ENCODE results near the gene GPATCH2. TPM values are rescaled to one million over a fixed set of nuclear protein-coding genes. Genes with fewer than 3 reads are reported as not detected.
"Not testable (repeated sequence)": the region's sequence is repeated elsewhere in the genome, so short reads cannot be mapped to it uniquely, and the experiment has no call there.

Gene GPATCH2
- total and polyA plus RNA-seq, 3 experiments from 2014 or later = 3.7 to 9.9 (median 9.5) TPM

- Mint-ChIP-seq H3K27me3 (no peaks in the 10 kb centered on the region), H3K4me3 (no peak overlapping the region), H3K4me1 (peaks cover 0 to 4% (median 2%) of the 10 kb centered on the region in 3 donors), H3K9me3 (no peaks in the 10 kb centered on the region), H3K27ac (no peak overlapping the region), H3K36me3 (peaks cover 17 to 40% (median 23%) of the 10 kb centered on the region in 3 donors)
- ChIA-PET CTCF (no interaction called here), POLR2A (no interaction called here)
- DNase-seq = no peak
- no peak overlapping the region for H3K27ac ChIP-seq (ENCODE audit: low read depth, low read length)
- no peaks in the 10 kb centered on the region for H3K9me3 ChIP-seq (ENCODE audit: low read length)
- no peaks in the 10 kb centered on the region for H3K4me1 ChIP-seq (ENCODE audit: insufficient read depth, low read length)
- H3K27me3 ChIP-seq (ENCODE audit: insufficient read depth, low read length, poor library complexity, severe bottlenecking) = no peaks in the 10 kb centered on the region
- no peak overlapping the region for H3K4me3 ChIP-seq (ENCODE audit: low read length)
- H3K36me3 ChIP-seq (ENCODE audit: insufficient read depth, low read length) = no peaks in the 10 kb centered on the region
These were observed 25.5 kb downstream of the GPATCH2 start for GRCh38 chr1:217605390-217605789.

DNA sequence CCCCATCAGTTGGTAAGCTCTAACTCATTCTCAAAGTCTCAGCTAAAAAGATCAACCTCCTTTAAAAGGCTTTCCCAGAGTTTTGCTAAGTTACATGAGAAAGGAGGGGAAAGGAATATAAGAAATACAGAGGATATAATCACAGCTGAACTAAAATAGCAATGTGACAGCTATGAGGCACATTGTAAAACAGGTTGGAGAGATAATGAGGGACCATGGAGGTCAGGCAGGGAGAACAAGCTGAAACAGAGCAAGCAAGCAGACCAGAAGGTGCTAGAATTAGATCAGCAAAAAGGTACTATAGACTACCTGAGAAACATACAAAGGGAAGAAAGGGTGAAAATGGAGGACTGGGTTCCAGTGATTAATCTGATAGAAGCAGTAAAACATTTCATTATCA is 28.5 kb downstream of the GPATCH2 start:
- H3K27me3 ChIP-seq (ENCODE audit: insufficient read depth, low read length, poor library complexity, severe bottlenecking) = no peaks in the 10 kb centered on the region
- no peak overlapping the region for H3K27ac ChIP-seq (ENCODE audit: low read depth, low read length)
- H3K4me1 ChIP-seq (ENCODE audit: insufficient read depth, low read length) = no peaks in the 10 kb centered on the region
- H3K9me3 ChIP-seq (ENCODE audit: low read length) = no peaks in the 10 kb centered on the region
- POLR2A ChIA-PET = no interaction called here
- no peak overlapping the region for H3K4me3 Mint-ChIP-seq
- H3K4me3 ChIP-seq (ENCODE audit: low read length) = no peak overlapping the region
- no peaks in the 10 kb centered on the region for H3K27me3 Mint-ChIP-seq
- H3K36me3 ChIP-seq (ENCODE audit: insufficient read depth, low read length) = no peaks in the 10 kb centered on the region
- DNase-seq = no peak
- peaks cover 6 to 33% (median 15%) of the 10 kb centered on the region in 3 donors for H3K36me3 Mint-ChIP-seq
- peak overlapping the region in 1 of 8 donors; percentile 13 for H3K27ac Mint-ChIP-seq
- peaks cover 0 to 2% (median 0%) of the 10 kb centered on the region in 3 donors for H3K4me1 Mint-ChIP-seq
- no peaks in the 10 kb centered on the region for H3K9me3 Mint-ChIP-seq
- CTCF ChIA-PET = no interaction called here

- Mint-ChIP-seq H3K27ac (peak overlapping the region in 1 of 8 donors; percentile 58), H3K4me1 (peaks cover 0 to 2% (median 0%) of the 10 kb centered on the region in 3 donors), H3K36me3 (peaks cover 0 to 28% (median 10%) of the 10 kb centered on the region in 3 donors), H3K4me3 (no peak overlapping the region), H3K9me3 (no peaks in the 10 kb centered on the region), H3K27me3 (no peaks in the 10 kb centered on the region)
- DNase-seq = no peak
- POLR2A ChIA-PET = no interaction called here
- no peak overlapping the region for H3K27ac ChIP-seq (ENCODE audit: low read depth, low read length)
- no peaks in the 10 kb centered on the region for H3K36me3 ChIP-seq (ENCODE audit: insufficient read depth, low read length)
- no peaks in the 10 kb centered on the region for H3K9me3 ChIP-seq (ENCODE audit: low read length)
- H3K4me1 ChIP-seq (ENCODE audit: insufficient read depth, low read length) = no peaks in the 10 kb centered on the region
- H3K27me3 ChIP-seq (ENCODE audit: insufficient read depth, low read length, poor library complexity, severe bottlenecking) = no peaks in the 10 kb centered on the region
- CTCF ChIA-PET = no interaction called here
- H3K4me3 ChIP-seq (ENCODE audit: low read length) = no peak overlapping the region
These were observed 31.7 kb downstream of the GPATCH2 start for GRCh38 chr1:217599154-217599553.

GRCh38 chr1:217590598-217590997 is 40.3 kb downstream of the GPATCH2 start:
- DNase-seq = no peak
- Mint-ChIP-seq H3K4me3 (no peak overlapping the region), H3K27me3 (no peaks in the 10 kb centered on the region), H3K4me1 (no peaks in the 10 kb centered on the region), H3K27ac (no peak overlapping the region), H3K9me3 (no peaks in the 10 kb centered on the region), H3K36me3 (peaks cover 3 to 6% (median 4%) of the 10 kb centered on the region in 3 donors)
- no peak overlapping the region for H3K27ac ChIP-seq (ENCODE audit: low read depth, low read length)
- no peak overlapping the region for H3K4me3 ChIP-seq (ENCODE audit: low read length)
- ChIA-PET CTCF (no interaction called here), POLR2A (no interaction called here)
- no peaks in the 10 kb centered on the region for H3K4me1 ChIP-seq (ENCODE audit: insufficient read depth, low read length)
- no peaks in the 10 kb centered on the region for H3K27me3 ChIP-seq (ENCODE audit: insufficient read depth, low read length, poor library complexity, severe bottlenecking)
- no peaks in the 10 kb centered on the region for H3K9me3 ChIP-seq (ENCODE audit: low read length)
- H3K36me3 ChIP-seq (ENCODE audit: insufficient read depth, low read length) = no peaks in the 10 kb centered on the region

- Histone ChIP-seq H3K27me3 (ENCODE audit: insufficient read depth, low read length, poor library complexity, severe bottlenecking) (no peaks in the 10 kb centered on the region), H3K4me3 (ENCODE audit: low read length) (no peak overlapping the region), H3K27ac (ENCODE audit: low read depth, low read length) (no peak overlapping the region), H3K9me3 (ENCODE audit: low read length) (no peaks in the 10 kb centered on the region), H3K36me3 (ENCODE audit: insufficient read depth, low read length) (no peaks in the 10 kb centered on the region), H3K4me1 (ENCODE audit: insufficient read depth, low read length) (no peaks in the 10 kb centered on the region)
- Mint-ChIP-seq H3K36me3 (peaks cover 3 to 11% (median 9%) of the 10 kb centered on the region in 3 donors), H3K9me3 (no peaks in the 10 kb centered on the region), H3K4me1 (no peaks in the 10 kb centered on the region), H3K27me3 (no peaks in the 10 kb centered on the region), H3K27ac (peak overlapping the region in 1 of 8 donors; percentile 32), H3K4me3 (no peak overlapping the region)
- no peak for DNase-seq
- POLR2A ChIA-PET = no interaction called here
- CTCF ChIA-PET = no interaction called here
These were observed 44.3 kb downstream of the GPATCH2 start for GRCh38 chr1:217586586-217586985.

DNA sequence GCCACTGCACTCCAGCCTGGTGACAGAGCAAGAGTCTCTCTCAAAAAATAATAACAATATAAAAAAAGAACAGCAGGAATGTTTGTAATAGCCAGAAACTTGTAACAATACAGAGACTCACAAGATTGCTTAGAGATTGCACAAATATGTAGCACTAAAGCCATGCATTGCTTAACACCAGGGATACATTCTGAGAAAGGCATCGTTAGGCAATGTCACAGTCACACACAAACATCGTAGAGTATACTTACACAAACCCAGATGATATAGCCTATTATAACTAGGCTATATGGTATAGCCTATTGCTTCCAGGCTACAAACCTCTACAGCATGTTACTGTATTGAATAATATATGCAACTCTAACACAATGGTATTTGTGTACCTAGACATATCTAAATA is 45.3 kb downstream of the GPATCH2 start:
- no peak overlapping the region for H3K4me3 Mint-ChIP-seq
- no peak for DNase-seq
- Histone ChIP-seq H3K27me3 (ENCODE audit: insufficient read depth, low read length, poor library complexity, severe bottlenecking) (no peaks in the 10 kb centered on the region), H3K4me1 (ENCODE audit: insufficient read depth, low read length) (no peaks in the 10 kb centered on the region), H3K4me3 (ENCODE audit: low read length) (no peak overlapping the region), H3K36me3 (ENCODE audit: insufficient read depth, low read length) (no peaks in the 10 kb centered on the region), H3K9me3 (ENCODE audit: low read length) (no peaks in the 10 kb centered on the region), H3K27ac (ENCODE audit: low read depth, low read length) (no peak overlapping the region)
- H3K27me3 Mint-ChIP-seq = no peaks in the 10 kb centered on the region
- H3K9me3 Mint-ChIP-seq = no peaks in the 10 kb centered on the region
- CTCF ChIA-PET = no interaction called here
- no peaks in the 10 kb centered on the region for H3K4me1 Mint-ChIP-seq
- H3K36me3 Mint-ChIP-seq = peaks cover 7 to 17% (median 10%) of the 10 kb centered on the region in 3 donors
- no peak overlapping the region for H3K27ac Mint-ChIP-seq
- POLR2A ChIA-PET = no interaction called here

- POLR2A ChIA-PET; H3K9me3 Mint-ChIP-seq; H3K27me3 Mint-ChIP-seq; H3K36me3 ChIP-seq (ENCODE audit: insufficient read depth, low read length); H3K27ac ChIP-seq (ENCODE audit: low read depth, low read length); H3K4me1 ChIP-seq (ENCODE audit: insufficient read depth, low read length); H3K27me3 ChIP-seq (ENCODE audit: insufficient read depth, low read length, poor library complexity, severe bottlenecking); CTCF ChIA-PET; H3K4me1 Mint-ChIP-seq; H3K4me3 ChIP-seq (ENCODE audit: low read length); H3K4me3 Mint-ChIP-seq; DNase-seq; H3K9me3 ChIP-seq (ENCODE audit: low read length): not testable (repeated sequence)
- H3K36me3 Mint-ChIP-seq = peaks cover 4 to 17% (median 10%) of the 10 kb centered on the region in 3 donors
- H3K27ac Mint-ChIP-seq = peak overlapping the region in 2 of 8 donors; percentile 64 to 69
These were observed 46.5 kb downstream of the GPATCH2 start for GRCh38 chr1:217584286-217584811.

- no peaks in the 10 kb centered on the region for H3K27me3 Mint-ChIP-seq
- peaks cover 2 to 12% (median 9%) of the 10 kb centered on the region in 3 donors for H3K36me3 Mint-ChIP-seq
- ChIA-PET CTCF (no interaction called here), POLR2A (no interaction called here)
- no peak overlapping the region for H3K4me3 ChIP-seq (ENCODE audit: low read length)
- H3K9me3 Mint-ChIP-seq = no peaks in the 10 kb centered on the region
- no peak overlapping the region for H3K27ac ChIP-seq (ENCODE audit: low read depth, low read length)
- no peak overlapping the region for H3K4me3 Mint-ChIP-seq
- no peaks in the 10 kb centered on the region for H3K36me3 ChIP-seq (ENCODE audit: insufficient read depth, low read length)
- no peaks in the 10 kb centered on the region for H3K9me3 ChIP-seq (ENCODE audit: low read length)
- DNase-seq = no peak
- no peaks in the 10 kb centered on the region for H3K27me3 ChIP-seq (ENCODE audit: insufficient read depth, low read length, poor library complexity, severe bottlenecking)
- no peaks in the 10 kb centered on the region for H3K4me1 ChIP-seq (ENCODE audit: insufficient read depth, low read length)
- no peaks in the 10 kb centered on the region for H3K4me1 Mint-ChIP-seq
- H3K27ac Mint-ChIP-seq = no peak overlapping the region
These were observed 53.6 kb downstream of the GPATCH2 start for GRCh38 chr1:217577336-217577735.

Measured in CD8-positive, alpha-beta memory T cell (primary cell).